GM21526 (cell line): ENCODE data around the gene HRG.
"Not testable (repeated sequence)": the region's sequence is repeated elsewhere in the genome, so short reads cannot be mapped to it uniquely, and the experiment has no call there.

Source experiments
- ATAC-seq: cut with Tn5 transposase; IDR thresholded peaks from one replicate; pipeline ENCODE4 v1.9.1; 2021; ENCODE audit warnings: moderate library complexity; ENCODE audit not compliant: unreplicated experiment, low FRiP score

The HRG gene, protein sequence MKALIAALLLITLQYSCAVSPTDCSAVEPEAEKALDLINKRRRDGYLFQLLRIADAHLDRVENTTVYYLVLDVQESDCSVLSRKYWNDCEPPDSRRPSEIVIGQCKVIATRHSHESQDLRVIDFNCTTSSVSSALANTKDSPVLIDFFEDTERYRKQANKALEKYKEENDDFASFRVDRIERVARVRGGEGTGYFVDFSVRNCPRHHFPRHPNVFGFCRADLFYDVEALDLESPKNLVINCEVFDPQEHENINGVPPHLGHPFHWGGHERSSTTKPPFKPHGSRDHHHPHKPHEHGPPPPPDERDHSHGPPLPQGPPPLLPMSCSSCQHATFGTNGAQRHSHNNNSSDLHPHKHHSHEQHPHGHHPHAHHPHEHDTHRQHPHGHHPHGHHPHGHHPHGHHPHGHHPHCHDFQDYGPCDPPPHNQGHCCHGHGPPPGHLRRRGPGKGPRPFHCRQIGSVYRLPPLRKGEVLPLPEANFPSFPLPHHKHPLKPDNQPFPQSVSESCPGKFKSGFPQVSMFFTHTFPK

DNA sequence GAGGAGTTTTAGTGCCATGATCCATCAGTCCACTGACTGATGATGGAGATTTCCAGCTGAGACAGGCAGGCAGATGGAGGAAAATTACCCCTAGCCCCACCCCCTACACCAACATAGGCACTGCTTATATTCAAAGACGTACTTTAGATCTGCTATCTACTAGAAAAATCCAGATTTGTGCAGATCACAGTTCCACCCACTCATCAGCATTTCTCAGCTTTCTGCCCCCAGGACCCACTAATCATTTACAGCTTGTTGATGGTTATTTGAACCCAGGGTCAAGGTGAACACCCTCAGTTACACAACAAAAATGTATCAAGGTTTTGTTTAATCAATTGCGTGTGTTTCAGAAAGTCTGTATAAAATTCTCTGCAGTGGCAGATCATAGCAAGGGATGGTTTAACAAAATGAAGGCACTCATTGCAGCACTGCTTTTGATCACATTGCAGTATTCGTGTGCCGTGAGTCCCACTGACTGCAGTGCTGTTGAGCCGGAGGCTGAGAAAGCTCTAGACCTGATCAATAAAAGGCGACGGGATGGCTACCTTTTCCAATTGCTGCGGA is at the start of gene HRG:
Gene HRG (plus strand): TSS at position 390 of the 564 bp plus-strand sequence. CDS start 18 bp downstream, at position 408.
- no peak for ATAC-seq

DNA sequence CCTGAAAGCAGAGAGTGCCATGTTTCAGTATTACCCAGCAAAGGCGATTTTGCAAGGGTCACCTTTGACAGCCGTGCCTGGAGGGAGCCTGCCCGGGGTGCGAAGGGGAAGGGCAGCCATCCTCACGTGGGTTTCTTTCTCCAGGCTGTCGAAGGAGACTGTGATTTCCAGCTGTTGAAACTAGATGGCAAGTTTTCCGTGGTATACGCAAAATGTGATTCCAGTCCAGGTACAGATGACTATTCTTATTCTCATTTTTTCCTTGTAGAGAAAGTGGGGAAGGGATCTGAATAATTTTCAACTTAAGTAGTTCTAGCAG is 49.6 kb upstream of the HRG start:
- no peak for ATAC-seq

DNA sequence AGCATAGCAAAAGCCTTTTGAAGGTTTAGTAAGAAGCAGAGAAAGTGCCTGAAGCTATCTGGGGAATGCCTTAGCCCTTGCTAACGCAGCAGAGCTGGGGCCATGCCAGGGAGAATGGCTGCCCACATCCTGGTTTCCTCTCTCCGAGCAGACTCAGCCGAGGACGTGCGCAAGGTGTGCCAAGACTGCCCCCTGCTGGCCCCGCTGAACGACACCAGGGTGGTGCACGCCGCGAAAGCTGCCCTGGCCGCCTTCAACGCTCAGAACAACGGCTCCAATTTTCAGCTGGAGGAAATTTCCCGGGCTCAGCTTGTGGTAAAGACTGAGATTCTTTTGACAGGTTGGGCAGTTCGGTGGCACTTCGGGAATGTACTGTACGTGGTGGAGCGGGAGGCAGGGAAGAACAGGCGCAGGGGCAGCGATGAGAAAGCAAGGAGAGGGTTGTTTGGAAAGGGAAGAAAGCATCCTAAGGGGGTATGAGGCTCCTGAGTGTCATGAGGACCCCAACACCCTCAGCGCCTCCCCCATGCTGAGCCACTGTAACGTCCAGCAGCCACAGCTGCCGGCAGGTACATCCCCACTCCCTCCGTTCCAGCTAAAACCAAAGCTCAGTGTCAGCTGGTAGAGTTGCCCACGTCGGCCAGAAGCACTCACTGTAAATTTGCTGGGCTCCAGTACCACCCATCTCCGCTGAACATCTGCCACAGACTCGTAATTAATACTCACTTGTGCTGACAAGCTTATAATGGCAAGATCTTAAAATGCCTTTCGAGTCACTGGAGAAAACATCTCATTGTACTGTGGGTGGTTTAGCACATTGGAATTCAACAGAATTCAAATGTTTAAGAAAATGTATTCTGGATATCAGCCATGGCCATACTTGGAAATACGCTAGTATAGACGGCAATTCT is 48.5 kb upstream of the HRG start:
- peak; percentile 80 for ATAC-seq

DNA sequence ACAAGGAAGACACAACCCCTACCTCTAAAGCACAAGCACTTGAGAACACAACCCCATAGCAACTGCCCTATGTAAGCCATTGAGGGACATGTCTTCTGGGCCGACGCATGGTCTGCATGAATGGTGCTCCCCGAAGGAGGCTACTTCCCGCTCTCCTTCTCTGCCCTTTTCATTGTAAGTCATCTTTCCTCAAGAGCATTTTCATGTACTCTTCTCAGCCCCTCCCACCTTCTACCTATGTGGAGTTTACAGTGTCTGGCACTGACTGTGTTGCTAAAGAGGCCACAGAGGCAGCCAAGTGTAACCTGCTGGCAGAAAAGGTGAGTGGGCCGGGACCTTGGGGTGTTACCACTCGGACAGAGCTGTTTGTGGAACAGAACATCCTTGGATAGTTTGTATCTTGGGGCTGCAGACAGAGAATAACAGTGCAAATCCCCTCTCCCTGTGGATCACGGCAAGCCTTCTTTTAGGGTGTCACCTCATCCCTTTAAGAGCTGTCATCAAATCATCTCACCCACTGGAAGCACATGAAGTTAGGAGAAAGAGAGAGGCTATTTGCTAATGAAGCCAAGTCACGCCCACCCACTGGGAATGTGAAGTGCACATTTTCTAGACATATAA is 47.4 kb upstream of the HRG start:
- ATAC-seq, result no peak

DNA sequence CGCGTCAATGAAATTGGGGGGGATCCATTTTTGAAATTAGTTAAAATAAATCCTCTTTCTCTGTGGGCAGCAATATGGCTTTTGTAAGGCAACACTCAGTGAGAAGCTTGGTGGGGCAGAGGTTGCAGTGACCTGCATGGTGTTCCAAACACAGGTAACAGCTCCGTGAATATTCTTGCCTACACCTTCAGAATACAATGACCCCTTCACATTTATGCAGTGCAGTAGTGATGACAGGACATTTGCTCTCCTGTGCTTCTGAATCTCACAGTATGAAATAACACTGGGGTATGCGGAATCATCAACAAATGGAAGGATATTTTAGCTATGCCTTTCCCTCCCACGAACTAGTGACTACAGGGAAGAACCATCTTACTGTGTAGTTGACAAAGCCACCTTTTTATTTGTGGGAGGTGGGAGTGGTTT is 46.0 kb upstream of the HRG start:
- no peak for ATAC-seq

DNA sequence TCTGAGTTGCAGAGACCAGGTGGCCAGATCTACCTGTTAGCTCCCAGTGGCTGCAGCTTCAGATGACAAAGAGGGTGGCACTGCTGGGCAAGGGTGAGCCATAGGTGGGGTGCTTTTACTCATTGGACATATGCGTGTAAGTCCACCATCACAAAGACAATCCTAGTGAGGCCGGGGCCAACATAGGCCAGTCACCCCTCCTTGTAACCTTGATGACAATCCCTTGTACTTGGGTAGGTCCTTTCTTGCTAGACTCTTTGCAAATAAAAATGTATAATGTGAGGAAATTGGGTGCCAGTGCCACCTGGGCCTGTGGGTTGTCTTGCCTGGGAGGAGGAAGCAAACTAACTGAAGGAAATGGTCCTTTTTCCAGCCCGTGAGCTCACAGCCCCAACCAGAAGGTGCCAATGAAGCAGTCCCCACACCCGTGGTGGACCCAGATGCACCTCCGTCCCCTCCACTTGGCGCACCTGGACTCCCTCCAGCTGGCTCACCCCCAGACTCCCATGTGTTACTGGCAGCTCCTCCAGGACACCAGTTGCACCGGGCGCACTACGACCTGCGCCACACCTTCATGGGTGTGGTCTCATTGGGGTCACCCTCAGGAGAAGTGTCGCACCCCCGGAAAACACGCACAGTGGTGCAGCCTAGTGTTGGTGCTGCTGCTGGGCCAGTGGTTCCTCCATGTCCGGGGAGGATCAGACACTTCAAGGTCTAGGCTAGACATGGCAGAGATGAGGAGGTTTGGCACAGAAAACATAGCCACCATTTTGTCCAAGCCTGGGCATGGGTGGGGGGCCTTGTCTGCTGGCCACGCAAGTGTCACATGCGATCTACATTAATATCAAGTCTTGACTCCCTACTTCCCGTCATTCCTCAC is 45.4 kb upstream of the HRG start:
- no peak for ATAC-seq

DNA sequence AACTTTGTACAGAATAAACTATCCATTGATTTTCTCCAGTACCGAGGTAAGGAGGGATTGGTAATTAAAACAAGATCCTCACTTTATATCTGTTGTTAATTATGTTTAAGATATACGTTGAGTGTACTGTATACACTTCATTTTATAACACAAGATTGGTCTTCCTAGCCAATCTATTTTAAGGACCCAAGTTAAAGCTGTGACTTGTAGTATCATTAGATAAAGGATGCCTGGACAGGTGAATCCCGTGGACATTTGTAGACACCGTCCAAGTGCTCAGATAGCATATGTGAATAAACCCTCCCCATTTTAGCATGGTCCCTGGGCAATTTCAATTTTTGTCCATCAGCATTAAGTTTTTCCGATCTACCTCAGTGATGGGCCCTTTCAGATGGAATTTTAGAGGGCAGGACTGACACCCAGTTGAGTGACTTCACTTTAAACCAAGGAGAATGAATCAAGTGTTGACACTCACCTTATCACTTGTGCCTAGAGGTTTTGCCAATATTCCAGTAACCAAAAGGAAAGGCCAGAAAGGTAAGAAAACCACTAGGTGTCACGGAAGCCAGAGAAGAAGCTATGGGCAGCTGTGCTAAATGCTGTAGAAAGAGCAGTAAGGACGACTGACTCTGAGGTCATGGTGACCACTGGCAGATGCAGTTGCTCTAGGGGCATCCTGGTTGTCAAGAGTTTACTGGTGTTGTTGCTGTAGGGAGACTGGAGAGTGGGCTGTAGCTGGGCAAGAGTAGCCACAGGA is 43.7 kb upstream of the HRG start:
- ATAC-seq, result no peak

DNA sequence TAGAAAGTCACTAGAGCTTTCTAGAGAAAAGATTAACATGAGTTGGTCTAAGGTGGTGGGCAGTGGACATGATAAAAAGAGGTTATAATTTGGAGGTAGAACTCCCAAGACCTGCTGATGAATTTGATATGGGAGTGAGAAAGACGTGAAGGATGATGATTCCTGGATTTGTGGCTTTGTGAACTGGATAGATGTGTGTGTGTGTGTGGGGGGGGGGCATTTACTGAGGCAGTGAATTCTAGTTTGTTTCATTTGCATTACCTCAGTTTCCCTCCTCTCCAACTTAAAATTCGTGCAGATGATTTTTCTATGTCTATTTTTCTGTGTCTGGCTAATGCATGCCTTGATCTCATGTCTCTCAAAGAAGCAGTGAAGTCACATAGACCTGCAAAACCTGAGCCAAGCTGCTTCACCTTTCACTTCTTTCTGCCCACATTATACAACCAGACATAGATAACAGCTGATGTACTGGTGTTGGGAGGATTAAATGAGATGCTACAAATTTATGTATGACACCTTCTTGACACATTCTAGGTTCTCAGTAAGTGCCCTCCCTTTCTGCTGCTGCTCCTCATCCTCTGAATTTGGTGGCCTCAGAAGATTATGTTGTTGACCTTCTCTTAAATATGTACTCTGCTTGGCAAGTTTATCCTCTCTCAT is 43.0 kb upstream of the HRG start:
- no peak for ATAC-seq

DNA sequence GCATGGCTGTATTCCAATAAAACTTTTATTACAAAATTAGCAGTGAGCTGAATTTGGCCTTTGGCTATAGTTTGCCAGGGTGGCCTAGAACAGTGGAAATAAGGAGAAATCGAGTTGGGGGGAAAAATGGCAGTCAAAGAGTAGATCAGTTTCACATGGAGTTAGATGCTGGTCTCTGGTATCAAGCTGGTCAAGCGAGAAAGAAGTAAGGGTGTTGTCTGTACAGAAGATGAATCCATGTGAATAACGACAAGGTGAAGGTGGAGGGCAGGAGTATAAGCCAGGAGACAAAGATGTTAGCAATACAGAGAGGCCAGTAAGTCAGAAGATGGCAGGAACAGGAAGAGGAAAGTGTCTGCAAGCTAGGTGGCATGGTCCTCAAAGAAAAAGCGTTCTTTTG is 41.2 kb upstream of the HRG start:
- ATAC-seq, result no peak

DNA sequence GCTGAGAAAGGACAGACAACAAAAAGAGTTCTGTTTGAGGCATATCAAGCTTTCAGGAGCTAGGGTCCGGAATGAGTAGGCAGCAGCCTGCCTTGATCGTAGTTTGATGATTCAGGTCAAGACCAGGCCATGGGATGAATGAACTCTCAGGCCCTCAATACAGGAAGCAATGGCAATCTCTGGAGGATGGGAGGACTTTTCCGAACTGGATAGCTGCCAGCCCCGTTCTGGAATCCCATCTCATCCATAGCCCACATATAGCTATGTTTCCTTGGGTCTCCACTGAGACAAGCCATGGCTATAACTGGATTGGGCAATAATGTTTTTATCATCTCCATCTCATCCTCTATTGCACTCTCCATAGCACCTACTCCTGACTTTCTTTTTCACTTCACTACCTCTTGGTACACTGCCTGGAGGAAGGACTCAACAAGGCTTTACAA is 40.2 kb upstream of the HRG start:
- no peak for ATAC-seq

DNA sequence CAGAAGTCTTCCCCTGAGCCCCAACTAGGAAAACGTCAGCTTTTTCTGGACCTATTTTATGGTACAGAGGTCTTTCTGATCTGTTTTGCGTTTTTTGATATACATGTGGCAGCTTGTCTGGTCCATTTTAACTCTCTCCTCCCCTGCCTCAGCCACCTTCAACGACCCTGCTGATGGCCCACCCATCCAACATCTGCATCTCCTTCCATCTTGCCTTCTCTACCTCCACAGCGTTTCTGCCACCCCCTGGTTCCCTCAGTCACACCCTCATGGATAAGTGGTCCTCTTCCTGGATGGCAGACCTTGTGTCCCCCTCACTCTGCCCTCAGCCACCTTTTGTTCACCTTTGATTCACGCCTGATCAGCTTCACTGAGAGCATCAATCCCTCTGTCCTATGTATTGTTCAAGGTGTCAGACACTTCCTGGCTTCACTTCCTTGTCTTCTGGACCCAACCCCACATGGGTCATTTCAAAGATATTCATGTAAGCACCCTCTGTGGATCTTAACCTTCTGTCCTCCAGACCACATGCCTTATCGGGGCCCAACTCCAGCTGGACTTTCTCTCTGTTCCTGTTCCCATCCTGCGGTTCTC is 39.5 kb upstream of the HRG start:
- no peak for ATAC-seq

DNA sequence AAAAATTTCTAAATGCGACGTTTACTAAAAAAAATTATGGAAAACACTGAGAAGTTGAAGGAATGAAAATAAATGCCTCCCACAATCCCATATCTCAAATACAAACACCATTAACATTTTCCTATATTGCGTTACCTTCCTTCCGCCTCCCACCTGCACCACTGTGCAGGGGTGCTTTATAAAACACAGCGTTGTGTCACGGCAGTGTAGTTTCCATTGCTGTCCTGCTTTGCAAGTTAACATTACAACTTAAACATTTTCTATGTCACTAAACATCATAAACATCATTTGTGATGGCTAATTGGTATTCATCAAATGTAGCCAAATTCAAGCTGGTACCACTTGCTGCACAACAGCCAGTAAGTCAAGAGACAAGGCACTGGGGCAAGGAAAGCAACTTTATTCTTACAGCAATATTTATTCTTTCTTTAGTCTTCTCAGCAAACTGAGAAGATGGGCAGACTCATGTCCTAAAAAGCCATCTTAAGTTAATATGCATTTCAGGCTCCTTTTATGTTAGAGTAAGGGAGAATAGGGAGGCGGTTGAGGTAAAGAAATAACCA is 37.9 kb upstream of the HRG start:
- no peak for ATAC-seq

DNA sequence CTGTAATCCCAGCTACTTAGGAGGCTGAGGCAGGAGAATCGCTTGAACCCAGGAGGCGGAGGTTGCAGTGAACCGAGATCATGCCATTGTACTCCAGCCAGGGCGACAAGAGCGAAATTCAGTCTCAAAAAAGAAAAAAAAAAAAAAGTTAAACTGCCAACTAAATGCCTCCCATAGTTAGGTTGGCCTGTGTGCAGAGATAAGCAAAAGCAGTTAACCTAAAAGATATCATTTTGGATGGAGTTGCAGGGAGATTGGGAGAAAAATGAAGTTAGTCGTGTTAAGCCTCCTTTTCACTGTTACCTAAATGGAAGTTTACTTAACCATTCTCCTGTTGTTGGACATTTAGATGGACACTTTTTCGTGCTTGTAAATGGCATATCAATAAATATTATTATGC is 37.1 kb upstream of the HRG start:
- no peak for ATAC-seq

DNA sequence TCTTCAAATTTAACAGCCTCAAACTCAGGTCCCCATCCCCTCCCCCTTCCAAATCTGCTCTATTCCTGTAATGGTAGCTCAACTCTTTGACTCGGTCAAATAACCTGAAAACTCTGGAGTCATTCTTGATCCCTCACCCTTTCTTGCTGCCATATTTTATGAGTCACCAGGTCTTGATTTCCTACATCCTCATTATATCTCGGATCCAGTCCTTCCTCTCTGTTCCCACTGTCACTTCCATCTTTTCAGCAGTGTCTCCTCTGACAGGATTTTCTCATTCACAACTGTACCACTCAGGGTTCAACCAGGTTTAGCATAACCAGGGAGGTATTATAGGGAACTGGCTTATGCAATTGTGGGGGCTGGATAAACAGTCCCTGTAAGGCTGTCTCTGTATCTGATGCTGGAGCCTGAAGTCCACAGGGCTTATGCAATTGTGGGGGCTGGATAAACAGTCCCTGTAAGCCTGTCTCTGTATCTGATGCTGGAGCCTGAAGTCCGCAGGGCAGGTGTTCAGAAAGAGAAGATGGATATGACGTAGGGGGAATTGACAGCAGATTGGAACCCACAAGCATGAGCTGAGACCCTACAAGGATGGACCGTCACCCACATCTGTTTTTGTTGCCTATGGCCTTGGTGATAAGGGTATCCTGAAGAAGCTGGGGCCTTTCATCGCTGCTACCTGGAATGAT is 34.7 kb upstream of the HRG start:
- ATAC-seq, result no peak

DNA sequence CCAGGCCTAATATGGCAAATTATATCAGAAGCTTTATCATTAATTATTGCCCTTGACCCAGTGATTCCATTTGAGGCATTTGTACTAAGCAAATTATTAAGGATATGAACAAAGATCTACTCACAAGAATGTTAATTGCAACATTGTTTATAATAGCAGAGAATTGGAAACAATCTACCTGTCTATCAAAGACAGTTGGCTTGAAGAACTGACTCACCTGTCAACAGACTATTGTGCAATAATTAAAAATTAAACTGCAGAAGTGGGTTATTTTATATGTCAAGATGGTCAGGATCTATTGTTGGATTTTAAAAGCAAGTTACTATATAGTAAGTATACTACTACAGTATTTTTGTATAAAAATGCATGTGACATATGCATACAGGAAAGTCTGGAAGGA is 32.3 kb upstream of the HRG start:
- no peak for ATAC-seq

DNA sequence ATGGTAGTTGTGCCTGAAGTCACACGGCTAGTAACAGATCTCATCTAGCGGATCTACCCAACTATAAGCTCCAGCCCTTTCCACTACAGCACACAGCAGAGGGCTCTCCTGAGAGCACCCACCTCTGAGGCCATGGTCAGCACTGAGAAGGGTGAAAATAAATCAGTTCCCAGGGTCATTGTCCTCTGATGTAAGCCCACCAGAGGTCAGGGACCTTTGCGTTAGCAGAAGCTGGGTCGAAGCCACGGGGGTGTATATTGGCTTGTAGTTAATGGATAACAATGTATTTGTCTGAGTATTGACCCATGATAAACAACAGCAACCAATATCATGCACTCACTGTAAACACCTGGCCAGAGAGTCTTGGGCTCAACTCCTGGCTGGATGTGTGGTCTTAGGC is 31.6 kb upstream of the HRG start:
- not testable (repeated sequence) for ATAC-seq

DNA sequence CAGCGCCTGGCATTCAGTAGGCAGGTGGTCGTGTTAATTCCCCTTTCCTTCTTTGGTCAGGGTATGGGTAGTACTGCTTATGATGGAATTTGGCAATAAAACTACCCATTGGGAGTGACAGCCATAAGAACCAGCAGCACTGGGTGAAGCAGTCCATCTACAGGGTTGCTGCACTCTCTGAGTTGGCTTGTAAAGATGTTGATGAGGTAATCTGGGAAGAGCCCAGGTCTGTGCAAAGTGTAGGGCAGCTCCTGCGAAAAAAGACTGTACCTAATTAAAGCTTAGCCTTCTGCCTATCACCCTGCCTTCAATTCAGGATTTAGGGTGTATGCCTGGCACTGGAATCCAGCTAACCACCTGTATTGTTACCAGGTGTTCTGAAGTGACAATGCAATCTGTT is 30.3 kb upstream of the HRG start:
- no peak for ATAC-seq
